Left forelimb (tissue), 1 donor: ENCODE data around the gene BSND.
"Not testable (repeated sequence)": the region's sequence is repeated elsewhere in the genome, so short reads cannot be mapped to it uniquely, and the experiment has no call there.

Experiments
- DNase-seq: peaks from one replicate; pipeline ENCODE4 v3.0.0-alpha.2; 2018; ENCODE audit warnings: low spot score

Gene BSND

GRCh38 chr1:54998677-54999076 is at the start of gene BSND:
Gene BSND (plus strand): TSS chr1:54998933. CDS start chr1:54999187, 254 bp downstream.
- no peak for DNase-seq

- DNase-seq: no peak
Measured at GRCh38 chr1:54949053-54949452, 49.7 kb upstream of the BSND start.

GRCh38 chr1:54950006-54950368 is 48.7 kb upstream of the BSND start:
- no peak for DNase-seq

- DNase-seq: peak; percentile 79
Measured at GRCh38 chr1:54950369-54951163, 48.2 kb upstream of the BSND start.

- DNase-seq: no peak
Measured at GRCh38 chr1:54951810-54952226, 46.9 kb upstream of the BSND start.

- DNase-seq: no peak
Measured at GRCh38 chr1:54952950-54953718, 45.6 kb upstream of the BSND start.

GRCh38 chr1:54953846-54954245 is 44.9 kb upstream of the BSND start:
- no peak for DNase-seq

- no peak for DNase-seq
Measured at GRCh38 chr1:54955359-54955758, 43.4 kb upstream of the BSND start.

GRCh38 chr1:54956726-54957125 is 42.0 kb upstream of the BSND start:
- DNase-seq: no peak

- no peak for DNase-seq
Measured at GRCh38 chr1:54959241-54959640, 39.5 kb upstream of the BSND start.

GRCh38 chr1:54962612-54963395 is 35.9 kb upstream of the BSND start:
- no peak for DNase-seq

- not testable (repeated sequence) for DNase-seq
Measured at GRCh38 chr1:54963829-54964228, 34.9 kb upstream of the BSND start.

GRCh38 chr1:54965624-54966340 is 33.0 kb upstream of the BSND start:
- DNase-seq: no peak

- no peak for DNase-seq
Measured at GRCh38 chr1:54967372-54967771, 31.4 kb upstream of the BSND start.

- no peak for DNase-seq
Measured at GRCh38 chr1:54968551-54968950, 30.2 kb upstream of the BSND start.

- no peak for DNase-seq
Measured at GRCh38 chr1:54969879-54970278, 28.9 kb upstream of the BSND start.

GRCh38 chr1:54970901-54971300 is 27.8 kb upstream of the BSND start:
- no peak for DNase-seq

- no peak for DNase-seq
Measured at GRCh38 chr1:54971317-54971791, 27.4 kb upstream of the BSND start.

- no peak for DNase-seq
Measured at GRCh38 chr1:54972436-54972835, 26.3 kb upstream of the BSND start.

- DNase-seq: no peak
Measured at GRCh38 chr1:54973205-54973921, 25.4 kb upstream of the BSND start.
